ENCODE measurements around the gene ST3GAL6.
"Not testable (repeated sequence)": the region's sequence is repeated elsewhere in the genome, so short reads cannot be mapped to it uniquely, and the experiment has no call there.

The ST3GAL6 gene

DNA sequence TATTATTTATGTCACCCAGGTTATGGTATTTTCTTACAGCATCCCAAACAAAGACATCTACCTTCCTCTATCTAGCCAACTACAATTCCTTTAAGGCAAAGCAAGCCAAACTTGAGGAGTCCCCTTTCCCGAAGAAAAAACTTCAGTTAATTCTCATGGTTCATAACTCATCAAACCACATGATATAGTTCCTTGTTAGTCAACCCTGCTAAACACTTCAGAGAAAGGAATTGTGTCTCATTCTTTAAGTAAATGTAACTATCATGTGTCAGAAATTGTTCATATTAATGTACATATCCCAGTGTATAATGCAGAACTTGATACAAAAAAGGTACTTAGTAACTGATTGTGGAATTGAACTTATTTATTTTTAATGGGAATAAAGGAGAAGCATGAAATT is 44.4 kb downstream of the ST3GAL6 start:
- DNase-seq = no peak

GRCh38 chr3:98808071-98808470 is 44.9 kb downstream of the ST3GAL6 start:
- DNase-seq = no peak

- DNase-seq = no peak
Observed at GRCh38 chr3:98809557-98809956, 46.4 kb downstream of the ST3GAL6 start.

DNA sequence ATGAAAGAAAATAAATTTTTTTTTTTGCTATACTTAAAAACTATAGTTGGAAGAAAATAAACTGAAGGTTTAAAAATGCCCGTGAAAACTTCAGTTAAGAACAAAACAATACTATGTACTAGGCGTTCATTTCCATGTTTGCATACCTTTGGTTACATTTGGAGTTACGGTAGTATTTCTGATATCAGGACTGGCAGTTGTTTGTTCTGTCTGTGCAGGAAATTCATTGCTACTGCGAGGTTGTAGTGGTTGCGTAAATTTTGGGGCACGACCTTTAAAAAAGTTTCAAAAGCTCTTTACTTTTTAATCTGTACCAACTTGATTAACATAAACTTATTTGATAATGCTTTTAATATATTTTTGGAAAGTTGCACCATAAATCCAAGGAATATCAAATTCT is 47.9 kb downstream of the ST3GAL6 start:
- DNase-seq = no peak

GRCh38 chr3:98812851-98813374 is 49.8 kb downstream of the ST3GAL6 start:
- DNase-seq = no peak

DNA sequence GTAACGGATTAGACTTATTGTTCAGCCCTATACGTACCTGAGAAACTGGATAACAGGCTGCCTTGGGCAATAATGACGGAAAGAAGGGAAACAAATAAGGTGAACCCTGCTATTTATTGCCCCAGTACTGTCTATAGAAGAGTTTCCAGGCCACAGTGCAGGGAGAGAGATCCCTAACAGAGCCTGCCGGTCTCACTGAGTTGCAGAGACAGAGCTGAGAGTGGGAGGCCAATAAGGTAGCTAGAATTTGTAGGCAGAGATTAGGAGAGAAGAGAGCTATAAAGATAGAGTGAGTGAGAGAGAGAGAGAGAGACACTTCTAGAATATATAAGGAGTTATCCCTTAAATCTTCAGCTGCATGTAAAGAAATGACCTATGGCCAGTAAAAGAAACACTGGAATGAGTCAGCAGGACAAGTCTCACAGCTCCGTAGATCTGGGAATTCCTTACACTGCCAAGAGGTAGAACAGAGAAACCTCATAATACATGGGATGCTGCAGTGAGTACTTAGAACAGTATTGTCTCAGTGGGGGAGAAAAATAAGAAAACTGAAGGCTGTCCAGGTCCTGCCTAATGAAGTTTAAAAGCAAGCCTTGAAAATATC is 51.8 kb downstream of the ST3GAL6 start:
- no peak for DNase-seq

- peak; percentile 22 for DNase-seq
Observed at GRCh38 chr3:98817547-98818041, 54.5 kb downstream of the ST3GAL6 start.

- DNase-seq = no peak
Observed at GRCh38 chr3:98821063-98821462, 57.9 kb downstream of the ST3GAL6 start.

- DNase-seq = no peak
Observed at GRCh38 chr3:98823791-98824190, 60.7 kb downstream of the ST3GAL6 start.

- DNase-seq = no peak
Observed at GRCh38 chr3:98824256-98824655, 61.1 kb downstream of the ST3GAL6 start.

- no peak for DNase-seq
Observed at GRCh38 chr3:98826126-98826525, 63.0 kb downstream of the ST3GAL6 start.

DNA sequence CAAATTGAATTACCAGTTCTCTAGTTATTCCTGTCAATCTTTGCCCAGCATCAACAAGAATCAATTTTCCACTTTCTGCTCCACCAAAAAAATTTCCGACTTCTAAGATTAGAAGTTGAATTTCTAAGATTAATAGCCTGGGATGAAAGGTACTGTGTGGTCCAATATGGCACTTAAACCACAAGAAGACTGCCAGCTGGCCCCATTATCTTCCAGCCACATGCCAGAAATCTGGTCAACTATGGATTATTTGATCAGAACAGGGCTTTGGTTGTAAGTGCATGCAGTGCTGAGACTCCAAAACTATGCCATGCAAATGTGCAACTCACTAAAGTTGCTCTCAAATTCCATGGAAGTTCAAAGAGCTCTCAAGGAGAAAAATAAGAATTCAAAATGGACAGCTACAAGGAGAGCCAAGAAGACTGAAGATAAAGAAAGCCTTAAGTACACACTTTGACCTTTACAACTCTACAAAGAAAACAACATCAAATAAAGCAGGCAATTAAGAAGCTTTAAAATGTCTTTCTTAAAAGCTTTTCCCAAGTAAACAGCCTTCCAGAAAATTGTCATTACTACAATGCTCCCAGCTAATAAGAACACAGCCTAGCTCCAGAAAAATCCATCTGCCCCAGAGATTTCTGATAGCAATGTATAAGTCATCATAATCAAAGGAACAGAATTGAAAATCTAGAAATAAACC is 64.2 kb downstream of the ST3GAL6 start:
- no peak for DNase-seq

DNA sequence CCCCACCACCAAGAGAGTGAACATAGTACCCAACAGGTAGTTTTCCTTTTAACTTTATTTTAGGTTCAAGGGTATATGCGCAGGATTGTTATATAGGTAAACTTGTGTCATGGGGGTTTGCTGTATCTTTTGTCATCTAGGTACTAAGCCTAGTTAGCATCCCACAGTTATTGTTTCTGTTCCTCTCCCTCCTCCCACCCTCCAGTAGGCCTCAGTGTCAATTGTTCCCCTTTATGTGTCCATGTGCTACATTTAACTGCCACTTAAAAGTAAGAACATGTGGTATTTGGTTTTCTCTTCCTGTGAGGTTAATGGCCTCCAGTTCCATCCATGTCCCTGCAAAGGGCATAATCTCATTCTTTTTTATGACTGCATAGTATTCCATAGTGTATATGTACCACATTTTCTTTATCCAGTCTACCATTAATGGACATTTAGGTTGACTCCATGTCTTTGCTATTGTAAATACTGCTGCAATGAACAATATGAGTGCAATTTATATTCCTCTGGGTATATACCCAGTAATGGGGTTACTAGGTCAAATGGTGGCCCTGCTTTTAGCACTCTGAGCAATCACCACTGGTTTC is 66.2 kb downstream of the ST3GAL6 start:
- DNase-seq = no peak

GRCh38 chr3:98831060-98831459 is 67.9 kb downstream of the ST3GAL6 start:
- DNase-seq = not testable (repeated sequence)

DNA sequence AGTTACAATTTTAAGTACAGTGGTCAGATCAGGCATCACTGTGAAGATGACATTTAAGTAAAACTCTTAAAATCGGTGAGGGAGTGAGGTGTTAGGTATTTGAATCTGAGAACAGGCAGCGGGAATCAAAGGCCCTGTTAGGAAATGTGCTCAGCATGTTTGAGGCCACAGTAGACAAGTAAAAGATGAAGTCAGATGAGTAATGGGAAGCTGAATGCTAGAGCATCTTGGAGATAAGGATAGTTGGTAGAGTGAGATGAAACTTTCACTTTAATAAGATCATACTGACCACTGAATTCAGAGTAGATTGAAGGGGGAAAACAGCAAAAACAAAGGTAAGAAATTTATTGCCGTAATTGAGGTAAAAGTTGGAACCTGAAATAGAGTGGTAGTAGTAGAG is 76.7 kb downstream of the ST3GAL6 start:
- no peak for DNase-seq

DNA sequence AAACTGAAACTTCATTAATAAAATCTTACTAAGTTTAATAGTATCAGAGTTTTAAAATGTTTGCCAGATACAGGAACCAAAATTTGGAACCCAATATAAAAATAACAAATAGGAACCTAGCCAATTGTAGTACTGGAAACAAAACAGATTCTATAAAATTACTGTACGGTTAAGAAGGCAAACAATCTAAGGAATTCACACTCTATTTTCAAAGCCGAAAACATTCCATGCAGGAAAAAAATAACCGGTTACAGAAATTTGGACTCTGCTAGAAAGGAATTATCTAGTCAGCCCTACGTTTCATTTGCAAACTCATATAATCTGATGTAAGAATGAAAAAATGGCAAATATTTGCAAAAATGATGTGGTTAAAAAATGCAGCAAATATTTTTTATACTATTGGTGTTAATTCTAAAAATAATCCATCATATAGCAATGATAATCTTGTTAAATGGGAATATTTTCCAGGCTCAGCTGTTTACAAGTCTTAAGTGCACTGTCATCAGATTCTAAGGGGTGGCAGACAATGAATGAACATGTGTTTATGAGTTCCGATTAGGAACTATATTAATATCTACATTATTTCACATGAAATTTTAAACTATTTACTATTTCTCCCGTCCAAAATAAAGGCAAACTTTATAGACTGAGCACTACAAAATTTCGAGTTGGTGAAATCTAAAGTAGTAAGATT is 80.3 kb downstream of the ST3GAL6 start:
- no peak for DNase-seq
